Neural cell (in vitro differentiated cells): ENCODE data around the gene PDE1C. TPM values are rescaled to one million over a fixed set of nuclear protein-coding genes. Genes with fewer than 3 reads are reported as not detected.

ENCODE experiments used
- H2AFZ ChIP-seq: fragments of 200-600, 300-800 bp; sonication (generic), shearing (Covaris generic); 2 replicates; pipeline ENCODE4 v1.6.0; 2014; ENCODE audit warnings: low read depth, mild to moderate bottlenecking, antibody characterized with exemption, low read length, moderate library complexity
- H3F3A ChIP-seq: fragments of 200-600 bp; shearing (Covaris generic); 2 replicates; pipeline ENCODE4 v1.6.1; 2016; ENCODE audit warnings: mild to moderate bottlenecking, moderate library complexity, mixed read lengths, antibody characterized with exemption, low read length; ENCODE audit not compliant: insufficient read depth, poor library complexity, severe bottlenecking
- H3K27ac ChIP-seq: fragments of 200-600, 300-800 bp; sonication (generic), shearing (Covaris generic); 2 replicates; pipeline ENCODE4 v1.5.1; 2014; ENCODE audit warnings: mild to moderate bottlenecking, low read length, moderate library complexity
- H3K27me3 ChIP-seq: fragments of 300-800, 200-600 bp; sonication (generic), shearing (Covaris generic); 2 replicates; pipeline ENCODE4 v1.6.0; 2014; ENCODE audit warnings: mild to moderate bottlenecking, low read depth, low read length, moderate library complexity; ENCODE audit not compliant: insufficient read depth
- H3K36me3 ChIP-seq: fragments of 300-800, 200-600 bp; sonication (generic), shearing (Covaris generic); 2 replicates; pipeline ENCODE4 v1.5.1; 2014; ENCODE audit warnings: mild to moderate bottlenecking, antibody characterized with exemption, low read length, moderate library complexity; ENCODE audit not compliant: insufficient read depth
- H3K4me2 ChIP-seq: fragments of 300-800, 200-600 bp; sonication (generic), shearing (Covaris generic); 2 replicates; pipeline ENCODE4 v1.6.0; 2014; ENCODE audit warnings: mild to moderate bottlenecking, low read length
- H3K4me3 ChIP-seq: fragments of 300-800, 200-600 bp; sonication (generic), shearing (Covaris generic); 2 replicates; pipeline ENCODE4 v1.5.1; 2014; ENCODE audit warnings: mild to moderate bottlenecking, low read length, moderate library complexity
- H3K79me2 ChIP-seq: fragments of 200-600 bp; shearing (Covaris generic); replicated peaks from 2 replicates; pipeline ENCODE4 v1.6.0; 2014; ENCODE audit warnings: mild to moderate bottlenecking, low read length, moderate library complexity; ENCODE audit not compliant: insufficient read depth
- H3K9ac ChIP-seq: fragments of 300-800, 200-600 bp; sonication (generic), shearing (Covaris generic); 2 replicates; pipeline ENCODE4 v1.6.1; 2016; ENCODE audit warnings: mild to moderate bottlenecking, low read length, mixed read lengths
- H3K9me2 ChIP-seq: fragments of 200-600 bp; shearing (Covaris generic); 2 replicates; pipeline ENCODE4 v1.6.1; 2016; ENCODE audit warnings: mild to moderate bottlenecking, low read length, mixed read lengths; ENCODE audit not compliant: insufficient read depth
- H3K9me3 ChIP-seq: fragments of 200-600, 300-800 bp; sonication (generic), shearing (Covaris generic); 2 replicates; pipeline ENCODE4 v1.6.1; 2016; ENCODE audit warnings: mild to moderate bottlenecking, mixed run types, low read length, moderate library complexity, mixed read lengths
- H4K20me1 ChIP-seq: fragments of 200-600 bp; shearing (Covaris generic); 2 replicates; pipeline ENCODE4 v1.6.1; 2016; ENCODE audit warnings: mild to moderate bottlenecking, mixed run types; ENCODE audit not compliant: insufficient read depth
- CTCF ChIP-seq: fragments of 450-650 bp; IDR thresholded peaks from 2 replicates; pipeline ENCODE4 v1.5.1; 2014; ENCODE audit warnings: antibody characterized with exemption, mild to moderate bottlenecking, moderate library complexity; ENCODE audit not compliant: poor library complexity, severe bottlenecking
- EP300 ChIP-seq: fragments of 450-650 bp; conservative IDR thresholded peaks from 2 replicates; pipeline ENCODE4 v1.6.1; 2014; ENCODE audit warnings: antibody characterized with exemption, mild to moderate bottlenecking, moderate library complexity; ENCODE audit not compliant: poor library complexity, severe bottlenecking
- EZH2 ChIP-seq: fragments of 200-600, 300-800 bp; shearing (Covaris generic), sonication (generic); IDR thresholded peaks from 2 replicates; pipeline ENCODE4 v1.6.1; 2014; ENCODE audit warnings: antibody characterized with exemption, low read length, borderline replicate concordance, mild to moderate bottlenecking; ENCODE audit not compliant: insufficient read depth, poor library complexity, severe bottlenecking
- MXI1 ChIP-seq: fragments of 450-650 bp; conservative IDR thresholded peaks from 2 replicates; pipeline ENCODE4 v1.6.1; 2014; ENCODE audit warnings: antibody characterized with exemption, mild to moderate bottlenecking; ENCODE audit not compliant: poor library complexity, severe bottlenecking
- POLR2AphosphoS5 ChIP-seq: IDR thresholded peaks from 2 replicates; pipeline ENCODE4 v1.6.1; 2012
- RAD21 ChIP-seq: fragments of 450-650 bp; conservative IDR thresholded peaks from 2 replicates; pipeline ENCODE4 v1.6.1; 2014; ENCODE audit warnings: antibody characterized with exemption, mild to moderate bottlenecking, moderate library complexity
- REST ChIP-seq: IDR thresholded peaks from 2 replicates; pipeline ENCODE4 v1.6.1; 2012; ENCODE audit warnings: borderline replicate concordance
- SMC3 ChIP-seq: fragments of 450-650 bp; conservative IDR thresholded peaks from 2 replicates; pipeline ENCODE4 v1.6.1; 2014; ENCODE audit warnings: antibody characterized with exemption, mild to moderate bottlenecking, moderate library complexity; ENCODE audit not compliant: poor library complexity
- TAF1 ChIP-seq: IDR thresholded peaks from 2 replicates; pipeline ENCODE4 v1.6.1; 2012; ENCODE audit warnings: low read depth
- polyA plus RNA-seq: library from polyadenylated mRNA; depleted of rRNA; stranded (reverse); fragments of >200 nt; gene quantifications from 2 replicates; pipeline ENCODE4 v1.2.3, GENCODE V29; 2014

Gene PDE1C
- polyA plus RNA-seq, 1 donor from 2014 or later = 6.6 TPM

DNA sequence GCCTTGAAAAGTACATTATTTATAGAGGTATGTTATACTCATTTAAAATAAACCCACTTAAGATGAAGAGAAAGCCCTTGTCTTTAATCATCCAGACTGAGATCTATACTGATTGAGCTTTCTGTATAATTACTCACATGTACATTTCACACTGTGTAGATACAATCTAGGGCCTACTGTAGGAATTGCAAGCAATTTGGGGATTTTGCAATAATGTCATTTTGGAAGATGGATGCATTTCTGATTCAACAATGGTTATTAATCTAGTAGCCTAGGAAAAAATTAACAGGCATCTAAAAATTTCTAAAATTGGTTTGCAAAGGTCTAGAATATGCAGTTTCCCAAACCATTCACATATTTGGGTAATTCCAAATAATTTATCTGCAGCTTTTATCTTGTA, 132.2 kb downstream of the PDE1C start:
- H3K4me2 ChIP-seq = no peak overlapping the region
- H3K27me3 ChIP-seq = no peaks in the 10 kb centered on the region
- H3K36me3 ChIP-seq = no peaks in the 10 kb centered on the region
- no peaks in the 10 kb centered on the region for H3K9me2 ChIP-seq
- no peaks in the 10 kb centered on the region for H3F3A ChIP-seq
- no peaks in the 10 kb centered on the region for H3K79me2 ChIP-seq
- no peaks in the 10 kb centered on the region for H4K20me1 ChIP-seq
- no peaks in the 10 kb centered on the region for H3K9me3 ChIP-seq
- TF ChIP-seq CTCF (no peak), TAF1 (no peak), SMC3 (no peak), RAD21 (no peak), REST (no peak), EP300 (no peak), EZH2 (no peak), POLR2AphosphoS5 (no peak)
- no peak overlapping the region for H3K27ac ChIP-seq
- H2AFZ ChIP-seq = no peak overlapping the region
- H3K4me3 ChIP-seq = no peak overlapping the region
- H3K9ac ChIP-seq = no peak overlapping the region

DNA sequence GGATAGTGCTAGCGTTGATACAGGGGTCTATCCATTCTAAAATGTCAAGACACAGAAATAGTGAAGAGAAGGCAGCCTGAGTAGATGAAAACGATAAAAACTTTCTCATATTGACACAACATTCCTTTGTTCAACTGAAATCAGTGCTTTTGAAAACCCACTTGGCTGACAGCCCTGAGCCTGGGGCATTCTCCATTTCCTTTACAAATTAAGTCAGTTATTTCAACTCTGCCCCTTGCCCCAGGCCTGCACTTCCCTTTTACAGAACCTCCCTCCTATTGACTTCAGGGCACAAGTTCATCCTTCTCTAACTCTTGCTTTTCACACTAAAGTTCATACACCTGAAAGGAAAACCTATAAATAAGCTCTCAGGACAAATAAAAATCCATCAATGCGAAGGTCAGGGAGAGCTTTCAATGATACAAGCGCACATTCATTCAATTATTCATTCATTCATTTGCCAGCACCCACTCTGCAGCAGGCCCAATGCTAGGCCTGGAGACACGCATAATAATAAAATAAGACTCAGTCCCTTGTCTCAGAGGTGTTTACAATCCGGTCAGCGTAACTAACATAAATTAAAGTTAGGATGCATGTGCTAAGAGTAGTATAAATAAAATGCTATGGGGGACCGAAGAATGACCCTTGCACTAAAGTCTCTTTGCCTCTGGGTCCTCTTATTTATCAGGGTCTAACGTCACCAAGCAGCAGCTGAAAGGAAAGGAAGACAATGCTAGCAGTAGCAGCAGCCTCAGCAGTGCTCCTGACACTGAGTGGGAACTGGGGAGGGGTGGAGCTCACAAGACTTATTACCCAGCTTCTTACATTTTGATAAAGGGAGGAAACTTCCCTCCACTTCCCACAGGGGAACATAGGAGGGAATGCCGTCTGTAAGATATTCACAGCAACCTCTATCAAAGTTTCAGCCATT, 134.8 kb downstream of the PDE1C start:
- Histone ChIP-seq H3K9ac (no peak overlapping the region), H3K27me3 (no peaks in the 10 kb centered on the region), H3K4me3 (no peak overlapping the region), H3K79me2 (no peaks in the 10 kb centered on the region), H3K9me3 (no peaks in the 10 kb centered on the region), H2AFZ (no peak overlapping the region), H3K4me2 (no peak overlapping the region), H4K20me1 (no peaks in the 10 kb centered on the region), H3K9me2 (no peaks in the 10 kb centered on the region), H3F3A (no peaks in the 10 kb centered on the region), H3K36me3 (no peaks in the 10 kb centered on the region), H3K27ac (no peak overlapping the region)
- TF ChIP-seq EZH2 (no peak), REST (no peak), CTCF (no peak), TAF1 (no peak), MXI1 (no peak), EP300 (no peak), RAD21 (no peak), POLR2AphosphoS5 (no peak), SMC3 (no peak)
